Stimulated activated CD4-positive, alpha-beta T cell treated with anti-CD3 and anti-CD28 coated beads, Interleukin-15, amount 100 ng/mL, for 24 hours (primary cell): ENCODE measurements around the gene RRP1B.
"Not testable (repeated sequence)": the region's sequence is repeated elsewhere in the genome, so short reads cannot be mapped to it uniquely, and the experiment has no call there.

ENCODE experiments used
- DNase-seq: peaks from one replicate; pipeline ENCODE4 v3.0.0-alpha.2; 2020

RRP1B gene

GRCh38 chr21:43640400-43640799 is 19.0 kb upstream of the RRP1B start:
- no peak for DNase-seq

DNA sequence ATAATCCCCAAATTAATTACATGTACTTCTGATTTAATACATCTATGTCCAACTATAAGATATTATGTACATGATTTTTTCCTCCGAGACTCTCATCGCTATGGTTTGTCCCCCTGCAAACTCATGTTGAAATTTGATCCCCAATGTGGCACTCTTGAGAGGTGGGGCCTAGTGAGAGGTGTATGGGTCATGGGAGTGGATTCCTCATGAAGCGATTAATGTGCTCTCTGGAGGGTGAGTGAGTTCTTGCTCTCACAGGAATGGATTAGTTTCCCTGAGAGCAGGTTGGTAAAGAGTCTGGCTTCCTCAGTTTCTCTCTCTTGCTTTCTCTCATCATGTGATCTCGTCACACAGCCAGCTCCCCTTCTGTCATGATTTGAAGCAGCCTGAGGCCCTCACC is 16.2 kb upstream of the RRP1B start:
- DNase-seq, result no peak

- DNase-seq, result no peak
Measured at GRCh38 chr21:43644071-43644470, 15.3 kb upstream of the RRP1B start.

DNA sequence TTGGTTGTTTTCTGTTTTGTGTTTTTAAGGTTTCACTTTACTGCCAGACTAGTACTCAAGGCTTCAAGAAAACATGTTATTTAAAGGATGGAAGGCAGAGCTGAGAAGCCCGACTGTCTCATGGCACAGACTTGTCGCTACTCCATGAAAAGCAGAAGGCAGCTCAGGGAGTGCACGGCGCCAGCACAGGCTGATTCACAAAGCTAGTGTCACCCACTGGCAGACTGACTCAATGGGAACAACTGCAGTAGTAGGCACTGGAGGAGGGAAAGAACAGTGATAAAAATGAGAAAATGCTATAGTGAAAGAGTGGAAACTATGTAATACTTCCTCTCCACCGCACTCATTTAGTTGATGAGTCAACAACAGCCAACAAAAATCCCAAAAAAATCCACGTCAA is 14.8 kb upstream of the RRP1B start:
- no peak for DNase-seq

GRCh38 chr21:43645136-43645891 is 14.0 kb upstream of the RRP1B start:
- no peak for DNase-seq

DNA sequence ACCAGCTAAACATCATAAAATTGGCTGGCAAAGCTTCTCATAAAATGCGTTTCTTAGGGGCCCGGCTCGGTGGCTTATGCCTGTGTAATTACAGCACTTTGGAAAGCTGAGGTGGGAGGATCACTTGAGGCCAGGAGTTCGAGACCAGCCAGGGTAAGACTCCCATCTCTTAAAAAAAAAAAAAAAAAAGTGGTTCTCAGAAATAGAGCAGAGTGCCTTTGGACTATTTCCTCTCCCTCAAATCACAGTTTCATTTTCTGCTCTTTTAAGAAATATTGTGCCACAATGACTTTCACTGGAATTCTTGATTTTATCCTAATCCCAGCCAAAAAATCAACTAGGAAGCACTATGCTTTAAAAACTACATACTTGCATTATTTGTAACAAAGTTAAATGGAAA is 13.4 kb upstream of the RRP1B start:
- no peak for DNase-seq

DNA sequence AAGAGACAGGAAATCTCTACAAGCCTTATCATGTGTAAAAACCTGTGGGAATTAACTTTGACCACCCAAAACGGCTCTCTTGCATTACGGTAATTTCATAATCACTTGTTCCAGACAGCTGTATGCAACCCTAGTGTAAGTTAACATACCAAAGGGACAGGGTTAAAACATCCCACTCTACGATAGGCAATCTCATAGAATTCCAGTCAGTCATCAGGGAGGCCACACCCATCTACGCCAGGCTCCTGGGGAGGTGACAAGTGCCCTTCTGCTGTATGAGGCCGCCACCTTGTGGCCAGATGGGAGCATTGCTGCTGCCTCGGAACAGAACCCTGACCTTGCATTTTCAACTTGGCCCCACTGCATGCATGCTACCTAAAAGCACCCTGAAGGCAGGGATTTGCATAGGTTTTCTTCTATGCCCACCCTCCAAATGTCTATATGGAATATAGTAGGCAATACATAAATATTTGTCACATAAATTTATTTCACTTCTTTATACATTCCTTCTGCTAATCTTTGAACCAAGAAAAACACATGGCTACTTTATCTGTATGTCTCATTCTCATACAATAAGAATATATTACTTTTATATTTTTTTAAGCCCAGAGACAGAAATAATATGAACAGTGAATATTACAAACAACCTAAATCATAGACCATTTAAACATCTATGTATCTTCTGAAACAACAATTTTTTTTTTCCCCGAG is 12.7 kb upstream of the RRP1B start:
- peak; percentile 91 for DNase-seq

- DNase-seq, result no peak
Measured at GRCh38 chr21:43648171-43648570, 11.2 kb upstream of the RRP1B start.

GRCh38 chr21:43651926-43652325 is 7.4 kb upstream of the RRP1B start:
- DNase-seq, result not testable (repeated sequence)

DNA sequence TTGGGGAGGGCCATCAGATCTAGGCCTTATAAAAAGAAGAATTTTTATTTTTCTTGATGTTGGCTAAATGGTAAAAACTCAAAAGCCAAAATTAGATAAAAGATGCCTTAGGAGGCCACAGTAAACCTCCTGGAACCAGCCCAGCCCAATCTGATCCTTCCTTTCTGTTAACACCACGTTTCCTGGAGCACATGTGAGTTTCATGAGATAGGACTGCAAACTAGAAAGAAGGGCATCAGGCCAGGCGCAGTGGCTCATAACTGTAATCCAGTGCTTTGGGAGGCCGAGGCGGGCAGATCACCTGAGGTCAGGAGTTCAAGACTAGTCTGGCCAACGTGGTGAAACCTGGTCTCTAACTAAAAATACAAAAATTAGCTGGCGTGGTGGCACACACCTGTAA is 6.7 kb upstream of the RRP1B start:
- DNase-seq, result no peak

- no peak for DNase-seq
Measured at GRCh38 chr21:43653626-43654025, 5.7 kb upstream of the RRP1B start.

- no peak for DNase-seq
Measured at GRCh38 chr21:43654806-43655489, 4.4 kb upstream of the RRP1B start.

GRCh38 chr21:43657355-43658087 is 1.8 kb upstream of the RRP1B start:
- no peak for DNase-seq

DNA sequence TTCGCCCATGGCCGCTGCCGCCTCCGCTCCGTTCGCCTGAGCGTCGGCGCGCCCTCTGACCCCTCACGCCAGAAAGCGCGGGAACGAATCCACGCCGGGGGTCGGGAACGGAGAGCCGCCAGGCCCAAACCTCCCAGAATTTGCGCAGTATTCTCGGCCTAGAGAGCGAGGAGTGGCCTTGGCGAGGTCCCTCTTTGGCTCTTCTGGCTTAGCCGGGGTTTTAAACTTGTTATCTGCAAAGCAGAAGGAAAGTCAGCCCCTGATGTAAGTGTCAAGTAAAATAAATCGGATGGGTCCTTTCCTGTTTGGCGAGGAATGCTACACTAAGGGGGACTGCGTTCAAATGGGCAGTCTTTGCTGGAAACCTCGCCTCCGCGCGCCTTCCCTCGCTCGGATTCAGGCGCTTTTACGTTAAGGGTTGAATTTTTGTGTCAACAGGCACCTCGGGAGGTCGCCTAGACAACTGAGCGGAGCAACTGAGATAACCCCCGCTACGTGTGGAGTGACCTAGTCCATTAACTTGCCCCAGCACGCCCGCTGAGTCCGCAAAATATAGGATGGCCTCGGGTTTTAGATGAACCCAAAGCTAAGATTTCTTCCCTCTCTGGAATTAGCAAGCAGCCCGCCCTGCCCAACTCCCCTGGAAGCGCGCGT is 1.1 kb upstream of the RRP1B start:
- DNase-seq, result no peak

GRCh38 chr21:43658769-43659135 is 608 bp upstream of the RRP1B start:
- no peak for DNase-seq

- no peak for DNase-seq
Measured at GRCh38 chr21:43662286-43662685, 2.9 kb downstream of the RRP1B start.

DNA sequence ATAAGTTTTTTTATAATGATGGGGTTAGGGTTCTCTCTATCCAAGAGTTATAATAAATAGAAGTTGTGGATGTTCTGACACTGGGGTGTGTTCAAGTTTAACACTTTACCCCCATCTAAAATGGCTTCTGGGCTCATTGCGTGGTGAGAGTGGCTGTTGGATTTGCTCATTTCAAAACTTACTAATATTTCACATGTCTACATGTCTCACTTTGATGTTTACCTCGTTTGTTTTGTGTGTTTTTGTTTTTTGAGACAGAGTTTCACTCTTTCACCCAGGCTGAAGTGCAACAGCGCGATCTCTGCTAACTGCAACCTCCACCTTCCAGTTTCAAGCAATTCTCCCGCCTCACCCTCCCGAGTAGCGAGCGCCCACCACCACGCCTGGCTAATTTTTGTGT is 3.7 kb downstream of the RRP1B start:
- no peak for DNase-seq

DNA sequence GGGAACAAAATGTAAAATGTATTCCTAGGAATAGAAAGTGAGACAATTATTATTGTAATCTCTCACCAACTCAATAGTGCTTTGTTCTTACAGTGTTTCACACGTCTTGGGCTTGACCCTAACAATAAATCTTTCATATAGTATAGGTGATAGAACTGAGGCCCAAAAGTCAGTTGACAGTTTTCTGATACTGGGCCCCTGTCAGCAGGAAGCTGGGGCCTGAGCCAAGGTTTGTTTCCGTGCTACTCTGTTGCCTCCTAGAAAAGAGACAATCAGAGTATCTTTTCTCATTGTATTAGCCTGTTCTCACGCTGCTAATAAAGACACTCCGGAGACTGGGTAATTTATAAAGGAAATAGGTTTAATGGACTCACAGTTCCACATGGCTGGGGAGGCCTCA is 5.0 kb downstream of the RRP1B start:
- no peak for DNase-seq

- DNase-seq, result no peak
Measured at GRCh38 chr21:43665879-43666278, 6.5 kb downstream of the RRP1B start.

DNA sequence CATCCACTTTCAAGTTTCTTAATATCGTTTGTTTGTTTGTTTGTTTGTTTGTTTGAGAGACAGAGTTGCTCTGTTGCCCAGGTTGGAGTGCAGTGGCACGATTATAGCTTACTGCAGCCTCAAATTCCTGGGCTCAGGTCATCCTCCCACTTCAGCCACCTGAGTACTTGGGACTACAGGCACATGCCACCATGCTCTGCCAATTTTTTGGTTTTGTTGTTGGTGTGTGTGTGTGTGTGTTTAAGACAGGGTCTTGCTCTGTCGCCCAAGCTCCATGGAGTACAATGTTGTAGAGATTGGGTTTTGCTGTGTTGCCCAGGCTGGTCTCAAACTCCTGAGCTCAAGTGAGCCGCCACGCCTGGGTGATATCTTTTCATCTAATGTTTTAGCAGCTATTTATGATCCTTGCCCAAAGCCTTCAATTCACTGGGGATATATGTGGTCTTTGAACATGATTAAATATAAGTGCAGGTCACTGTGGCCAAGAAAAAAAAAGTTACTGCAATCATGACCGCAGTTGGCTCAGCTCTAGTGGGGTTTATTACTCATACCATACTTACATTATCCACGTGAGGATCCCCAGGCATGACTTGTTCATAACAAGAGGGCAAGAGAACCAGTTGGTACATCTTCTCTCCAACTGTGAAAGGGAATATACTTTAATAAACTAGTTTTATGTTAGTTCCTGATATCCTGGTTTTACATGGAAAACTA is 8.0 kb downstream of the RRP1B start:
- DNase-seq, result no peak

GRCh38 chr21:43669828-43670605 is 10.7 kb downstream of the RRP1B start:
- DNase-seq, result no peak
